HG02678 (cell line): ENCODE data around the gene LRRIQ1.
"Not testable (repeated sequence)": the region's sequence is repeated elsewhere in the genome, so short reads cannot be mapped to it uniquely, and the experiment has no call there.

Experiments
- ATAC-seq: cut with Tn5 transposase; IDR thresholded peaks from one replicate; pipeline ENCODE4 v1.9.1; 2021; ENCODE audit warnings: mild to moderate bottlenecking, moderate library complexity; ENCODE audit not compliant: unreplicated experiment

LRRIQ1 gene

GRCh38 chr12:85036234-85036707 is at the start of gene LRRIQ1, which contains the start of gene TSPAN19:
Gene LRRIQ1, plus strand, starts transcription at chr12:85036351. Its CDS starts 1,826 bp downstream, at chr12:85038177.
Gene TSPAN19, minus strand, starts transcription at chr12:85036277. Its CDS starts 6,331 bp downstream, at chr12:85029946.
- peak; percentile 95 for ATAC-seq

- ATAC-seq, result no peak
Observed at GRCh38 chr12:84986586-84986985, 49.6 kb upstream of the LRRIQ1 start.

- no peak for ATAC-seq
Observed at GRCh38 chr12:84994426-84994825, 41.7 kb upstream of the LRRIQ1 start.

- ATAC-seq, result no peak
Observed at GRCh38 chr12:84995641-84996040, 40.5 kb upstream of the LRRIQ1 start.

GRCh38 chr12:84996759-84997158 is 39.4 kb upstream of the LRRIQ1 start:
- ATAC-seq, result no peak

GRCh38 chr12:84998341-84998740 is 37.8 kb upstream of the LRRIQ1 start:
- no peak for ATAC-seq

GRCh38 chr12:85000729-85001128 is 35.4 kb upstream of the LRRIQ1 start:
- ATAC-seq, result no peak

- no peak for ATAC-seq
Observed at GRCh38 chr12:85002778-85003296, 33.3 kb upstream of the LRRIQ1 start.

GRCh38 chr12:85004204-85004603 is 31.9 kb upstream of the LRRIQ1 start:
- ATAC-seq, result no peak

GRCh38 chr12:85005047-85005446 is 31.1 kb upstream of the LRRIQ1 start:
- ATAC-seq, result not testable (repeated sequence)

GRCh38 chr12:85005615-85006014 is 30.5 kb upstream of the LRRIQ1 start:
- ATAC-seq, result no peak

GRCh38 chr12:85006206-85006605 is 29.9 kb upstream of the LRRIQ1 start:
- no peak for ATAC-seq

GRCh38 chr12:85007836-85008235 is 28.3 kb upstream of the LRRIQ1 start:
- ATAC-seq, result no peak

- ATAC-seq, result no peak
Observed at GRCh38 chr12:85016413-85016812, 19.7 kb upstream of the LRRIQ1 start.

- no peak for ATAC-seq
Observed at GRCh38 chr12:85017133-85017532, 19.0 kb upstream of the LRRIQ1 start.

GRCh38 chr12:85017618-85018017 is 18.5 kb upstream of the LRRIQ1 start:
- no peak for ATAC-seq

GRCh38 chr12:85018098-85018497 is 18.1 kb upstream of the LRRIQ1 start:
- no peak for ATAC-seq

GRCh38 chr12:85029456-85029855 is 6.7 kb upstream of the LRRIQ1 start:
- no peak for ATAC-seq

- ATAC-seq, result no peak
Observed at GRCh38 chr12:85036733-85037132, 582 bp downstream of the LRRIQ1 start.

- ATAC-seq, result no peak
Observed at GRCh38 chr12:85041395-85041794, 5.2 kb downstream of the LRRIQ1 start.

GRCh38 chr12:85043829-85044228 is 7.7 kb downstream of the LRRIQ1 start:
- no peak for ATAC-seq

- ATAC-seq, result peak; percentile 79
Observed at GRCh38 chr12:85057370-85057963, 21.3 kb downstream of the LRRIQ1 start.

- ATAC-seq, result no peak
Observed at GRCh38 chr12:85058339-85058738, 22.2 kb downstream of the LRRIQ1 start.
